GM21390 (cell line): Measurements from ENCODE around the gene CATSPER4.
"Not testable (repeated sequence)": the region's sequence is repeated elsewhere in the genome, so short reads cannot be mapped to it uniquely, and the experiment has no call there.

Experiments used
- ATAC-seq: cut with Tn5 transposase; IDR thresholded peaks from one replicate; pipeline ENCODE4 v1.9.1; 2021; ENCODE audit not compliant: unreplicated experiment

The CATSPER4 gene

GRCh38 chr1:26189331-26189730 is 1.1 kb upstream of the CATSPER4 start:
- ATAC-seq = no peak

DNA sequence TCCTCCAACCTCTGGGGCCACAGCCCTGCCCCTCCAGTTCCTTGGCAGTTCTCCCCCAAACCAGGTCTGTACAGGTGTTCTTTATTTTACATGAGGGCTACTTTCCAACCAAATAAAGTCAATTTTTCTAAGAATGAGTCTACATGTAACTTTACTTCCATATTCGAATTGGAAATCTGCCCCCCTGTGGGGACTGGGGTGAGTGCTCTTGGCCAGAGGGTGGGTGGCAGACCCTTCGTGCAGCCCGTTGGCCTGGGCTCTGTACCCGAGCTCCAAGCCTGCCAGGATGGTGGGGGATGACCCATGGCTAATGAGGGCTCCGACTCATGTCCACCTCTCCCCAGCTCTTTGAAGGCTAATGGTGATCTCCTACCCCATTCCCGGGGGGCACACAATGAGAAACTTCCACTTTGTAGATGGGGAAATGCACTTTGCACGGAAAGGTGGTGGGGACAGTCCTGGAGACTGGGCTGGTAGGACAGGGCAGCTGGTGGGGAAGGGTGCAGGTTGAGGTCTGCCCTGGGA is 589 bp upstream of the CATSPER4 start:
- ATAC-seq = no peak

DNA sequence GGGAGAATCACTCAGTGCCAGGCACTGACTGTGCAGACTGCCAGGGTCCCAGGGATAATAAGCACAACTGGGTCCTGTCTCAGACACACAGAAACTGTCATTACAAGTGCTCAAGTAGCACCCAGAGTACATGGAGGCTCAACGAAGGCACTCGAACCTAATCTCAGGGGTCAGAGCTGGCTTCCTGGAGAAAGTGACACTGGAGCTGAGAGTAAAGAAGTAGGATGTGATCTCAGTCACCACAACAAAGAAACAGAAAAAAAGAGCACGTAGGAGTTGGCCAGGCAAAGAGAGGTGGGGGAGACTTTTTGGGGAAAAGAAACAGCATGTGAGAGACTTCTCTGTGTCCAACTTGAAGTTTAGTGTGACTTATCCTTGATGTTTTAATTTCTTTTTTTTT is 1.3 kb downstream of the CATSPER4 start:
- no peak for ATAC-seq

DNA sequence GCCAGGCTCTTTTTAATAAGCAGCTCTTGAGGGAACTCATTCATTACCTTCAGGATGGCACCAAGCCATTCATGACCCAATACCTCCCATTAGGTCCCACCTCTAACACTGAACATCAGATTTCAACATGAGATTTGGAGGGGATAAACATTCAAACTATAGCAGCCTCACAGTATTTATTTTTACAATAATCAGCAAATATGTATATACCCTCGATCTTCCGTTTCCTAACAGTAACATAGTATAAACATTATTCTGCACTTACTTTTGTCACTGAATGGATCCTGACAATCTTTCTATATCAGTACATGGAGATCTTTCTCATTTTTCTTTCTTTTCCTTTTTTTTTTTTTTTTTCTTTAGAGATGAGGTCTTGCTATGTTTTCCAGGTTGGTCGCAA is 5.4 kb downstream of the CATSPER4 start:
- ATAC-seq = no peak

DNA sequence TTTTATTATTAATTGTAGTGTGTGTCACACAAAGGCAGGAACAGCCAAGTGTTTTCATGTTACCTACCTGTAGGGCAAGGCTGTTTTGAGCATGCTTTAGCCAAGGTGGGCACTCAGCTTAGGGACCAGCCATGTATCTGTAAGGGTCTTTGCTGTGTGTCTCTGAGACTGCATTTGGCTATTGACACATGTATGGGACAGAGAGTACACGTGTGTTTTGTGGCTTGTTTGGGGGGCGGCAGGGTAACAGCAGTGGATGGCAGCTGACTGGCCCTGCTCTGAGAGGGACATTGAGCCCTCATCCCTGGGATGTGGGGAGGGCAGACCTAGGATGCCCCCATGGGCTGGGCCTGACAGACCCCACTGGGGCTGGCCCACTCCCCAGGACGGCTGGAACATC is 6.9 kb downstream of the CATSPER4 start:
- ATAC-seq = no peak

DNA sequence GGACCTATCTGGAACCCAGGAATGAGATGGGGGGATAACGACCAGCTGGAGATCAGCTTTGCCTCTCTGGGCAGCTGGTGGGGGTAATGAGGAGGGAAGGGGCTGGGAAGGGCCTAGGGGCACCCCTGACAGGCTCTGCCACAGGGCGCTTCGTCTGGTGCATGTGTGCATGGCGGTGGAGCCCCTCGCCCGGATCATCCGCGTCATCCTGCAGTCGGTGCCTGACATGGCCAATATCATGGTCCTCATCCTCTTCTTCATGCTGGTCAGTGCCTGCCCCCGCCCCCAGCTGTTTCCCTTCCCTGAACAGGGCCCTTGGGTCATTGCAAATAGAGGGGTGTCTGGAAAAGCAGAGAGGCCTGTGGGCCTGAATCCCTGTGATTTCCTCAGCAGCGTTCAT is 7.4 kb downstream of the CATSPER4 start:
- ATAC-seq = no peak

DNA sequence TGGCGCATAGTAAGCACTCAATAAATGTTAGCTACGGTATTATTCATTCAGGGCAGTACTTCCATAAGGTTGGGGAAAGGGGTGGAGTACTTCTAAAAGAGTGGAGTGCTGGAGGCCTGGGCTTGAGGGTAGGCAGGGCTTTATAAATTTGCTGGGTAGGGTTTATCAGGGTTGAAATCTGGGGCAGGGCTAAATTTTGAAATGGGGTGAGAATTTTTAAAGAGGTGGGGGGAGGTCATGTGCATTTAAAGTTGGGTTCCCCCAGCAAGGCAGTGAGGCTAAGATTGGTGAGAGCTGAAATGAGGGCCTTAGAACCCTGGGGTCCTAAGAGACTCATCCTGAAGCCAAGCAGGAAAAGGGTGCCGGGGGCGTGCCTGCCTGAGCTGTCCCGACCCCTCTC is 10.0 kb downstream of the CATSPER4 start:
- no peak for ATAC-seq

DNA sequence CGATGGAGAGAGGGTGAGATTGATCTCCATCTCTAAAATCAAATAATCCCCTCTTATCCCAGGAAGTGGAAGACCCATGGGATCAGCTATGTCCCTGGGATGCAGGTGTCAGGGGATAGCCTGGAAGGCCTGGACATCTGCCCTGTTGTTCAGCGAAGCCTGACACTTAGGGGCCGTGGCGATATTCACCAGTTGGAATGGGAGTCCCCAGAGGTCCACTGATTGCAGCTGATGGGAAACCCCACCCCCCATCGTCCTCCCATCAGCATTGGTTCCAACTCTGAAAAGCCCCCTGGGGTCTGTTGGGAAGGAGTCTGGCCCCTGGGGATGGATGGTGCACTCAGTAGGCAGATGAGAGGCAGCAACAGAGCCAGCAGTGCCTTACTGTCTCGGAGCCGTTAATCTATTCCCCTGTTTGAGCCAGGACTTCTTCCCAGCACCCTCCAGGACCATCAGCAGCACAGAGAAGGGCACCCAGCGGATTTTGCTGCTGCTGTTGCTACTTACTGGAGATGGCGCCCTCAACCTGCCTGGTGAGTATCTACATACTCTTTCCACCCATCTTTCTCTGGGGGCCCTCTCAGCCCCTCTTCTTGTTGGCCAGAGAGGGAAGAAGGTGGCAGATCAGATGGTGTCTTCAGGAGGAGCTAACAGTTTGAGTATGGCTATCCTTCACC is 13.4 kb downstream of the CATSPER4 start:
- ATAC-seq = no peak

DNA sequence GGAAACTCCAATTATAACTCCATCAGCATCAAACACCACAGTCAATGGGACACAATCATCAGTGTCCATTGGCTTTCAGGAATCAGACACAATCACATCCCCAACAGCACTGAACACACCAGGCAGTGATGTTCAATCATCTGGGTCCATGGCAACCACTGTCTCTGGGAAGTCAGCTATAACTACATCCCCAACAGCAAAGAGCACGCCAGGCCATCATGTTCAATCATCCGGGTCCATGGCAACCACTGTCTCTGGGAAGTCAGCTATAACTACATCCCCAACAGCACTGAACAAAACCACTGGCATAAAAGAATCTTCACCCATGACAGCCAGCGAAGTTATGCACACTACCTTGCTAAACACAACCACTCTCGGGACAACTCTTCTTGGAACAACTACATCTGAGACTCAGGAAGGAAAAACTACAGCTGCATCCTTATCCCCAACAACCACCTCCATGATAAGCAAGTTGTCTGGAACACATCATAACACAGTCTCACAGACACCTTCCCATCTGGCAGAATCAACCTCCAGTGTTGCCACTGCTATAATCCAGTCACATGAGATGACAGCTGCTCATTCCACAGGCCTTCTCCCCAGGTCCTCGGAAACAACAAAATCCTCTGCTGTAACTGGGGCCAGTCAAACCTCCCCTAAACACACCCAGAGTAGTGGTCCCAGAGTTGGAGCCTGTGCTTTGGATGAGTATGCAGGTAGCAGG is 19.9 kb downstream of the CATSPER4 start:
- no peak for ATAC-seq

GRCh38 chr1:26212726-26213125 is 22.3 kb downstream of the CATSPER4 start:
- no peak for ATAC-seq

DNA sequence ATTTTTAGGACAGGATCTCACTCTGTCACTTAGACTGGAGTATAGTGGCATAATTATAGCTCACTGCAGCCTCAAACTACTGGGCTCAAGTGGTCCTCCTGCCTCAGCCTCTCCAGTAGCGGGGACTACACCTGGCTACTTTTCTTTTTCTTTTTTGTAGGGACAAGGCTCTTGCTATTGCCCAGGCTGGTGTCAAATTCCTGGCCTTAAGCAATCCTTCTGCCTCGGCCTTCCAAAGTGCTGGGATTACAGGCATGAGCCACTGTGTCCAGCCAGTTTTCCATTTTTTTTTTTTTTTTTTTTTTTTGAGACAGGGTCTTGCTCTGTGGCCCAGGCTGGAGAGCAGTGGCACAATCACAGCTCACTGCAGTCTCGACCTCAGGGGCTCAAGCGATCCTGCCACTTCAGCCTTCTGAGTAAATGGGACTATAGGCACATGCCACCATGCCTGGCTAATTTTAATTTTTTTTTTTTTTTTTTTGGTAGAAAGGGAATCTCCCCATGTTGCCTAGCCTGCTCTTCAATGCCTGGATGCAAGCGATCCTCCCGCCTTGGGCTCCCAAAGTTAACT is 23.0 kb downstream of the CATSPER4 start:
- ATAC-seq = no peak

- ATAC-seq = no peak
Measured at GRCh38 chr1:26215246-26215645, 24.8 kb downstream of the CATSPER4 start.

- ATAC-seq = no peak
Measured at GRCh38 chr1:26218906-26219494, 28.6 kb downstream of the CATSPER4 start.

DNA sequence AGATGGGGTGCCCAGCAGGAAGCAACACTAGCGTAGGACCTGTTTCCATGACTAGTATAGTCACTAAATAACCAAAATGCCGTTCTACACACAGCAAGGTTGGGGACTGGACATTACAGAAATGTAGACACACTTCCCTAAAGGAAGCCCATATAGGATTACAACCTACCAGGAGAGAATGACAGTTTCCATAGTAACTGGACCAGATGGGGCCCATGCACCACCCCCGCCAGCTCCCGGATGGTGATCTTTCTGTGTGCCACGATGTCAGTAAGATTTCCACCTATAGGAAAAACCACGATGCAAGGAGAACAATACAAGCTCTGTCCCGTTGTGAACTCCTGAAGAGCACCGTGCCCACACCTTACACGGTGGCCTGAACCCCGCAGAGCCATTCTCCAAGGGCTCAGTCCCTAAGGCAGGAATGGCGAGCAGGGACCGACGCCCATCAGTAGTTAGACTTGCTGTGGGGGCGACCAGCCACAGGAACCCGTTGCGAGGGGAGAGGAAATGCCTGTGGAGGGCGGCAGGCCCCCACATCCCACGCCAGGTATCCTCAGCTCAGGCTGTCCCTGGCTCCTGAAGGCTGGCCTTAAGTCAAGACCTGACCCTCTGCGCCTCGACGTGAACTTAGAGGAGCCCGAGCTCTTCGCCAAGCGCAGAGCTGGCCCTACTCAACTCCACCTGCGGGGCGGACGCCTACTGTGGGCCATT is 30.0 kb downstream of the CATSPER4 start:
- ATAC-seq = no peak

- ATAC-seq = no peak
Measured at GRCh38 chr1:26221094-26221493, 30.7 kb downstream of the CATSPER4 start.

DNA sequence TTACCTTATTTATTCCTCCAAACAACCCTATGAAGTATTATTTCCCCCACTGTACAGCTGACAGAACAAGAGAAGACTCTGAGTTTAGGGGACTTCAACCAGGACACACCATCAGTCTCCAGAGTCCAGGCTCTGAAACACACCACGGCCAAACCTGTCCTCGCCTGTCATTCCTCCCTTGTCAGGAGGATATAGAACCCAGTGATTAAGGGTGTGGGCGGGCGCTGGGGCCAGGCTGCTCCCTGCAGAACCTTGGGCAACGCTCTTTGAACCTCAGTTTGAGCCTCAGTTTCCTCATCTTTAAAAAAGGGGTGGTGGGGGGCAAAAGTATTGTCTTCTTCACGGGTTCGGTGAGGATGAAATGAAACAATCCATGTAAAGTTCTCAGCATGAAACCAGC is 34.2 kb downstream of the CATSPER4 start:
- no peak for ATAC-seq

DNA sequence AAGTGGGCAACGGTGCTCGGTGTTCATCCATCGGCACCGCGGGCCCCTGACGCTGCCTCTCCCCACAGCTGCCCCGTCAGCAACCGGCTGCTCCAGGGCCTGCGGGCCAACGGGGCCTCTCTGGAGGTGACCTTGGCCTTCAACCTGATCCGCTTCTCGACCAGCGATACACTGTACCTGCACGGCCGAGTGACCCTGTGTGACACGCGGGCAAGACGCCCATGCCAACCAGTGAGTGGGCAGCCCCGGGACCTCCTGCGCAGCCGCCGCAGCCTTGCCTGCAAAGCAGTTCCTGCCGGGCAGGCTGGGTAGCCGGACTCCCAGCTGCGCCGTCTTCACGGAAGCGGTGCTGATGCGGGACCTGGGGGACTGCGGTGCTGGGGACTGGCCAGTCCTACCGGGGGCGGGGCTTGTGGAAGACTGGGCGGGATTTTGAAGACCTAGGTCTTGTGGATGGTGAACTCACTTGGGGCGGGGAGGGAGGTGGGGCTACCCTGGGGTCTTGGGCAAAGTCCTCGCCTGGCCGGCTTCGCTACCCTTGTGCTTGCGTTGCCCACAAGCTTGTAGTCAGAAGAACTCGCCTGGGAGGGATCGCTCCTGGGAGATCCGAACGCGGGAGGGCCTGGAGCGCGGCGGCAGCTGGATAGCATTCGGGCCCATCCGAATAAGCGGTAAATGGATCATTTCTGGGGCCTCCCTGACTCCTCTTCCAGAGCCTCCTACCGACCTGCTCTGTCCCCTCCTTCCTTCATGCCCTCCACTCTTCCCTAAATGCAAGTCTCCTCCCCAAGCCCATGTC is 34.8 kb downstream of the CATSPER4 start:
- no peak for ATAC-seq

DNA sequence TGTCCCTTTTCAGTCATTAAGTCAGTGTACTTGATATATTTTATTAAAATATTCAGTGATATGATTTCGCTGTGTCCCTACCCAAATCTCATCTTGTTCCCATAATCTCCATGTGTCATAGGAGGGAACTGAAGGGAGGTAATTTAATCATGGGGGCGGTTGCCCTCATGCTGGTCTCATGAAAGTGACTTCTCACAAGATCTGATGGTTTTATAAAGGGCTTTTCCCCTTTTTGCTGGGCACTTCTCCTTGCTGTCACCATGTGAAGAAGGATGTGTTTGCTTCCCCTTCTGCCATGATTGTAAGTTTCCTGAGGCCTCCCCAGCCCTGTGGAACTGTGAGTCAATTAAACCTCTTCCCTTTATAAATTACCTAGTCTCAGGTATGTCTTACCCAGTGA is 40.3 kb downstream of the CATSPER4 start:
- ATAC-seq = not testable (repeated sequence)

GRCh38 chr1:26233903-26234643 is 43.7 kb downstream of the CATSPER4 start, which contains the start of gene CEP85:
Gene CEP85 (plus strand): TSS chr1:26234200. CDS start chr1:26239784, 5,584 bp downstream.
- ATAC-seq = peak; percentile 87
